K562 (cell line): Measurements from ENCODE around the gene CPED1. TPM values are rescaled to one million over a fixed set of nuclear protein-coding genes. Genes with fewer than 3 reads are reported as not detected.

Source experiments
- ATAC-seq: fragments of 200-7000 bp; cut with Tn5 transposase; 3 replicates; pipeline ENCODE4 v1.9.1; 2020; ENCODE audit warnings: moderate library complexity
- BruUV-seq: library from RNA; stranded (reverse); fragments of 400-500 nt; replicated peaks from 2 replicates; lab custom pipeline; 2021; lab: Mats Ljungman, UMichigan
- CTCF ChIA-PET: fragments of 300-600 bp; formaldehyde crosslinking; extraction: SDS; loops from one replicate; lab custom pipeline; 2021; ENCODE audit warnings: low intra/inter-chr PET ratio; lab: Yijun Ruan, JAX
- POLR2A ChIA-PET: fragments of 300-600, 350-650 bp; sonication (Branson Sonifier 250); formaldehyde crosslinking; extraction: SDS; loops from one replicate; lab custom pipeline; 2021; ENCODE audit warnings: antibody characterized with exemption, inconsistent platforms; lab: Yijun Ruan, JAX
- DNase-seq, 4 experiments: peaks; one replicate each; pipeline versions ENCODE4 v3.0.0 to v3.0.0-alpha.2; 2011 to 2018; ENCODE audit warnings: low spot score in 3 of 4, mixed read lengths in 3 of 4; ENCODE audit errors: extremely low read depth in 1 of 4
- FAIRE-seq: peaks from 2 replicates; lab custom pipeline; 2011; peaks lifted over from hg19 to GRCh38; lab: Jason Lieb, UNC
- H2AFZ ChIP-seq: 2 replicates; pipeline ENCODE4 v1.6.0; 2011; ENCODE audit warnings: low read depth, low read length, control low read depth, inconsistent platforms
- H3K27ac ChIP-seq: fragments of 200-600 bp; 3 replicates; pipeline ENCODE4 v1.8.0; 2011; ENCODE audit warnings: low read depth, mild to moderate bottlenecking, control low read depth, inconsistent platforms, low read length, moderate library complexity, mixed read lengths; ENCODE audit errors: extremely low read depth
- H3K27me3 ChIP-seq, 2 experiments: fragments of 300-600 bp in 1 of 2; 2 replicates in 1 of 2; 3 replicates in 1 of 2; pipeline versions ENCODE4 v1.6.0 to v1.8.0; 2011; ENCODE audit warnings: inconsistent platforms in 2 of 2, low read length in 2 of 2, mild to moderate bottlenecking in 1 of 2, mixed read lengths in 1 of 2, moderate library complexity in 1 of 2; ENCODE audit not compliant: control insufficient read depth in 2 of 2, insufficient read depth in 2 of 2
- H3K36me3 ChIP-seq: fragments of 300-600 bp; 3 replicates; pipeline ENCODE4 v1.8.0; 2011; ENCODE audit warnings: mild to moderate bottlenecking, low read length, inconsistent platforms; ENCODE audit not compliant: control insufficient read depth, insufficient read depth
- H3K4me1 ChIP-seq, 2 experiments: fragments of 200-600 bp in 1 of 2; replicated peaks in 1 of 2; 2 replicates in 1 of 2; 3 replicates in 1 of 2; pipeline versions ENCODE4 v1.5.1 to v1.8.0; 2011; ENCODE audit warnings: inconsistent platforms in 2 of 2, low read length in 2 of 2, mild to moderate bottlenecking in 1 of 2, mixed read lengths in 1 of 2, moderate library complexity in 1 of 2; ENCODE audit not compliant: control insufficient read depth in 2 of 2, insufficient read depth in 2 of 2
- H3K4me2 ChIP-seq: 2 replicates; pipeline ENCODE4 v1.6.1; 2011; ENCODE audit warnings: low read length, control low read depth, inconsistent platforms, mixed read lengths; ENCODE audit not compliant: insufficient read depth
- H3K4me3 ChIP-seq: fragments of 200-600 bp; sonication (generic), shearing (Covaris generic); 2 replicates; pipeline ENCODE4 v1.5.1; 2016; ENCODE audit warnings: control low read depth, inconsistent platforms
- H3K79me2 ChIP-seq: fragments of 200-600 bp; 3 replicates; pipeline ENCODE4 v1.8.0; 2011; ENCODE audit warnings: low read length, inconsistent platforms; ENCODE audit not compliant: control insufficient read depth, insufficient read depth
- H3K9ac ChIP-seq, 2 experiments: 2 replicates each; pipeline versions ENCODE4 v1.6.0 to v1.6.1; 2011; ENCODE audit warnings: low read depth in 2 of 2, low read length in 2 of 2, control low read depth in 1 of 2, inconsistent platforms in 1 of 2, mild to moderate bottlenecking in 1 of 2, mixed read lengths in 1 of 2; ENCODE audit not compliant: insufficient read depth in 1 of 2
- H3K9me1 ChIP-seq: one replicate; pipeline ENCODE4 v1.6.0; 2011; ENCODE audit warnings: inconsistent platforms, mild to moderate bottlenecking, low read length, moderate library complexity; ENCODE audit not compliant: control insufficient read depth, insufficient read depth
- H3K9me3 ChIP-seq: replicated peaks from 2 replicates; pipeline ENCODE4 v1.5.1; 2011; ENCODE audit warnings: low read depth, low read length, inconsistent platforms; ENCODE audit not compliant: control insufficient read depth, insufficient read depth
- H4K20me1 ChIP-seq: replicated peaks from 2 replicates; pipeline ENCODE4 v1.6.1; 2011; ENCODE audit warnings: low read length, inconsistent platforms, mixed read lengths; ENCODE audit not compliant: control insufficient read depth, insufficient read depth
- BCL6 ChIP-seq: fragments of 250-450 bp; sonication (Bioruptor Pico); IDR thresholded peaks from 2 replicates; pipeline ENCODE4 v1.4.0; 2020
- ETV6 ChIP-seq, 3 experiments: fragments of 150-350 bp in 1 of 3; sonication (generic) in 1 of 3; formaldehyde crosslinking in 1 of 3; IDR thresholded peaks; 2 replicates each; pipeline versions ENCODE4 v1.6.1 to v1.8.0; 2014 to 2022; ENCODE audit warnings: borderline replicate concordance in 2 of 3, low read depth in 2 of 3, antibody characterized with exemption in 1 of 3, low read length in 1 of 3, mild to moderate bottlenecking in 1 of 3, missing genetic modification reagents in 1 of 3
- KLF16 ChIP-seq: IDR thresholded peaks from 2 replicates; pipeline ENCODE4 v1.6.1; 2016; ENCODE audit warnings: antibody characterized with exemption
- MYNN ChIP-seq, 2 experiments: sonication (generic); formaldehyde crosslinking in 1 of 2; IDR thresholded peaks; 2 replicates each; pipeline versions ENCODE4 v1.5.0 to v1.6.1; 2016 to 2020; ENCODE audit warnings: antibody characterized with exemption in 1 of 2, missing genetic modification reagents in 1 of 2
- NFATC3 ChIP-seq: fragments of 450-650 bp; IDR thresholded peaks from 2 replicates; pipeline ENCODE4 v1.6.1; 2017; ENCODE audit warnings: mild to moderate bottlenecking
- POLR2H ChIP-seq: IDR thresholded peaks from 2 replicates; pipeline ENCODE4 v1.6.1; 2016; ENCODE audit warnings: missing genetic modification characterization, low read depth, mild to moderate bottlenecking, control low read depth, missing compliant biosample characterization, moderate library complexity
- PRMT5 ChIP-seq: sonication (generic); formaldehyde crosslinking; IDR thresholded peaks from 2 replicates; pipeline ENCODE4 v1.5.0; 2020; ENCODE audit warnings: missing genetic modification reagents
- PTBP1 ChIP-seq: fragments of 200-400 bp; formaldehyde crosslinking; IDR thresholded peaks from 2 replicates; pipeline ENCODE4 v1.6.1; 2017; ENCODE audit warnings: low read depth, low read length
- U2AF1 ChIP-seq: fragments of 200-400 bp; formaldehyde crosslinking; optimal IDR thresholded peaks from 2 replicates; pipeline ENCODE3; 2017; ENCODE audit warnings: mild to moderate bottlenecking, low read depth, low read length, moderate library complexity
- ZBTB17 ChIP-seq: fragments of 450-650 bp; formaldehyde crosslinking; IDR thresholded peaks from 2 replicates; pipeline ENCODE4 v1.4.0; 2020; ENCODE audit warnings: mild to moderate bottlenecking
- ZNF143 ChIP-seq: sonication (generic); formaldehyde crosslinking; IDR thresholded peaks from 2 replicates; pipeline ENCODE4 v1.9.0; 2022; ENCODE audit warnings: mild to moderate bottlenecking, missing genetic modification reagents
- in situ Hi-C: fragments of 300-500 bp; cut with MboI; formaldehyde crosslinking; loops from 4 replicates; pipeline ENCODE4 v1.15.0; 2018; ENCODE audit warnings: inconsistent platforms, mixed read lengths
- intact Hi-C: fragments of 100-400 bp; cut with micrococcal nuclease; formaldehyde crosslinking; loops from 2 replicates; pipeline ENCODE4 v1.14.2; 2022
- polyA plus RNA-seq, 8 experiments: library from polyadenylated mRNA; depleted of rRNA in 4 of 8; stranded (reverse) in 5 of 8; unstranded in 3 of 8; fragments of >200 nt; fragmentation: Nextera tagmentation in 2 of 8; fragmentation: Illumina TruSeq in 1 of 8; extraction: Ambion mirVana in 2 of 8; extraction: Trizol in 1 of 8; gene quantifications; 2 replicates each; pipeline versions ENCODE4 v1.2.1 to v1.2.3, GENCODE V29; 2011 to 2014; ENCODE audit warnings: inconsistent platforms in 1 of 8, missing spikeins in 1 of 8
- total RNA-seq, 7 experiments: library from RNA; depleted of rRNA in 6 of 7; stranded (reverse); fragments of >200 nt in 6 of 7; fragmentation: Illumina TruSeq in 2 of 7; extraction: Trizol in 2 of 7; gene quantifications; 2 replicates each; pipeline versions ENCODE4 v1.2.1 to v1.2.3, GENCODE V29; 2011 to 2021; ENCODE audit warnings: low replicate concordance in 1 of 7
- TF ChIP-seq, protein P1 (sequence below): fragments of 250-450 bp; sonication (Bioruptor Pico); IDR thresholded peaks from 2 replicates; pipeline ENCODE4 v1.5.1; 2021; ENCODE audit warnings: mild to moderate bottlenecking
- TF ChIP-seq, protein P2 (sequence below): fragments of 250-450 bp; sonication (Bioruptor Pico); IDR thresholded peaks from 2 replicates; pipeline ENCODE4 v1.5.0; 2022; ENCODE audit warnings: mild to moderate bottlenecking
- TF ChIP-seq, protein P3 (sequence below): fragments of 450-650 bp; IDR thresholded peaks from 2 replicates; pipeline ENCODE4 v1.6.1; 2016; ENCODE audit warnings: mild to moderate bottlenecking
- TF ChIP-seq, protein P4 (sequence below): fragments of 450-650 bp; IDR thresholded peaks from 2 replicates; pipeline ENCODE4 v1.7.1; 2018; ENCODE audit warnings: mild to moderate bottlenecking, low read depth; ENCODE audit not compliant: partially characterized antibody

Gene CPED1
- total and polyA plus RNA-seq, 9 of the 15 experiments (the other 6 are each of a cell fraction or from before 2014, with no cell fraction given) = 195 to 393 (median 290) TPM

DNA sequence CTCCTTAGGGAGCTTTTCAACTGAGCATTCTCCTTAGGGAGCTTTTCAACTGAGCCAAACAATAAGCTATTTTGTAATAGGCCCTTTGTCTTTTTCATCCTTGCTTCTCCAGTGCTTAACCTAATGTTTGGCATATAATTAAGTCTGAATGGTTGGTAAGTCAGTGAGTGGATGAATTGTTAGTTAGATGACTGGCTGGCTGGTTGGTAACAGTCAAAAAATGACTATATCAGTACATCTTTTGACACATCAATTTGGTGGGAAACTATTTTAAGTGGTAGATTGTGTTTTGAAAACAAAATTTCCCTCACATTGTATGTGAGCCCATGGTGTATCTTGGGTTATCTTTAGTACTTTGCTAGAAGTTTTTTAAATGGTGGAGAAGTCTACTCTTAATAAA is 21.6 kb upstream of the CPED1 start:
- Histone ChIP-seq H4K20me1 (no peaks in the 10 kb centered on the region), H3K27me3 (no peaks in the 10 kb centered on the region), H3K79me2 (peaks cover 6% of the 10 kb centered on the region), H3K4me1 (no peaks in the 10 kb centered on the region), H3K4me3 (no peak overlapping the region), H3K9ac (no peak overlapping the region), H3K9me3 (no peaks in the 10 kb centered on the region), H3K9me1 (no peaks in the 10 kb centered on the region), H3K36me3 (peaks cover 78% of the 10 kb centered on the region), H3K27ac (no peak overlapping the region), H2AFZ (no peak overlapping the region), H3K4me2 (no peak overlapping the region)
- FAIRE-seq = no peak
- intact Hi-C loops (no loop called here), in situ Hi-C loops (no loop called here)
- ChIA-PET POLR2A (no interaction called here), CTCF (no interaction called here)
- ATAC-seq = no peak
- no peak for DNase-seq
- BruUV-seq = no TSS peak
- TF ChIP-seq, protein P1, sequence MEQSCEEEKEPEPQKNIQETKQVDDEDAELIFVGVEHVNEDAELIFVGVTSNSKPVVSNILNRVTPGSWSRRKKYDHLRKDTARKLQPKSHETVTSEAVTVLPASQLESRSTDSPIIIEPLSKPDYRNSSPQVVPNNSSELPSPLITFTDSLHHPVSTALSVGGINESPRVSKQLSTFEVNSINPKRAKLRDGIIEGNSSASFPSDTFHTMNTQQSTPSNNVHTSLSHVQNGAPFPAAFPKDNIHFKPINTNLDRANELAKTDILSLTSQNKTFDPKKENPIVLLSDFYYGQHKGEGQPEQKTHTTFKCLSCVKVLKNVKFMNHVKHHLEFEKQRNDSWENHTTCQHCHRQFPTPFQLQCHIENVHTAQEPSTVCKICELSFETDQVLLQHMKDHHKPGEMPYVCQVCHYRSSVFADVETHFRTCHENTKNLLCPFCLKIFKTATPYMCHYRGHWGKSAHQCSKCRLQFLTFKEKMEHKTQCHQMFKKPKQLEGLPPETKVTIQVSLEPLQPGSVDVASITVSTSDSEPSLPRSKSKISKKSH (CRISPR knock-in tag) = no peak
- TF ChIP-seq, protein P2, sequence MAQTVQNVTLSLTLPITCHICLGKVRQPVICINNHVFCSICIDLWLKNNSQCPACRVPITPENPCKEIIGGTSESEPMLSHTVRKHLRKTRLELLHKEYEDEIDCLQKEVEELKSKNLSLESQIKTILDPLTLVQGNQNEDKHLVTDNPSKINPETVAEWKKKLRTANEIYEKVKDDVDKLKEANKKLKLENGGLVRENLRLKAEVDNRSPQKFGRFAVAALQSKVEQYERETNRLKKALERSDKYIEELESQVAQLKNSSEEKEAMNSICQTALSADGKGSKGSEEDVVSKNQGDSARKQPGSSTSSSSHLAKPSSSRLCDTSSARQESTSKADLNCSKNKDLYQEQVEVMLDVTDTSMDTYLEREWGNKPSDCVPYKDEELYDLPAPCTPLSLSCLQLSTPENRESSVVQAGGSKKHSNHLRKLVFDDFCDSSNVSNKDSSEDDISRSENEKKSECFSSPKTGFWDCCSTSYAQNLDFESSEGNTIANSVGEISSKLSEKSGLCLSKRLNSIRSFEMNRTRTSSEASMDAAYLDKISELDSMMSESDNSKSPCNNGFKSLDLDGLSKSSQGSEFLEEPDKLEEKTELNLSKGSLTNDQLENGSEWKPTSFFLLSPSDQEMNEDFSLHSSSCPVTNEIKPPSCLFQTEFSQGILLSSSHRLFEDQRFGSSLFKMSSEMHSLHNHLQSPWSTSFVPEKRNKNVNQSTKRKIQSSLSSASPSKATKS (CRISPR knock-in tag) = no peak
- no peak for TF ChIP-seq PTBP1
- no peak for TF ChIP-seq MYNN (IDR thresholded peaks at IDR 0.05)
- TF ChIP-seq MYNN (CRISPR knock-in tag; IDR thresholded peaks at IDR 0.05) = no peak
- no peak for TF ChIP-seq ZBTB17 (CRISPR knock-in tag)
- TF ChIP-seq NFATC3 = no peak
- TF ChIP-seq ZNF143 (CRISPR knock-in tag) = no peak
- no peak for TF ChIP-seq POLR2H (tag)
- no peak for TF ChIP-seq KLF16
- no peak for TF ChIP-seq ETV6 (IDR thresholded peaks at IDR 0.05; ENCODE audit: borderline replicate concordance in 1 of 2, low read depth in 2 of 2, low read length in 1 of 2)
- no peak for TF ChIP-seq ETV6 (CRISPR knock-in tag; IDR thresholded peaks at IDR 0.05; ENCODE audit: borderline replicate concordance)
- no peak for TF ChIP-seq BCL6
- no peak for TF ChIP-seq PRMT5
- no peak for TF ChIP-seq U2AF1
- TF ChIP-seq, protein P3, sequence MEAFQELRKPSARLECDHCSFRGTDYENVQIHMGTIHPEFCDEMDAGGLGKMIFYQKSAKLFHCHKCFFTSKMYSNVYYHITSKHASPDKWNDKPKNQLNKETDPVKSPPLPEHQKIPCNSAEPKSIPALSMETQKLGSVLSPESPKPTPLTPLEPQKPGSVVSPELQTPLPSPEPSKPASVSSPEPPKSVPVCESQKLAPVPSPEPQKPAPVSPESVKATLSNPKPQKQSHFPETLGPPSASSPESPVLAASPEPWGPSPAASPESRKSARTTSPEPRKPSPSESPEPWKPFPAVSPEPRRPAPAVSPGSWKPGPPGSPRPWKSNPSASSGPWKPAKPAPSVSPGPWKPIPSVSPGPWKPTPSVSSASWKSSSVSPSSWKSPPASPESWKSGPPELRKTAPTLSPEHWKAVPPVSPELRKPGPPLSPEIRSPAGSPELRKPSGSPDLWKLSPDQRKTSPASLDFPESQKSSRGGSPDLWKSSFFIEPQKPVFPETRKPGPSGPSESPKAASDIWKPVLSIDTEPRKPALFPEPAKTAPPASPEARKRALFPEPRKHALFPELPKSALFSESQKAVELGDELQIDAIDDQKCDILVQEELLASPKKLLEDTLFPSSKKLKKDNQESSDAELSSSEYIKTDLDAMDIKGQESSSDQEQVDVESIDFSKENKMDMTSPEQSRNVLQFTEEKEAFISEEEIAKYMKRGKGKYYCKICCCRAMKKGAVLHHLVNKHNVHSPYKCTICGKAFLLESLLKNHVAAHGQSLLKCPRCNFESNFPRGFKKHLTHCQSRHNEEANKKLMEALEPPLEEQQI = no peak
- TF ChIP-seq, protein P4, sequence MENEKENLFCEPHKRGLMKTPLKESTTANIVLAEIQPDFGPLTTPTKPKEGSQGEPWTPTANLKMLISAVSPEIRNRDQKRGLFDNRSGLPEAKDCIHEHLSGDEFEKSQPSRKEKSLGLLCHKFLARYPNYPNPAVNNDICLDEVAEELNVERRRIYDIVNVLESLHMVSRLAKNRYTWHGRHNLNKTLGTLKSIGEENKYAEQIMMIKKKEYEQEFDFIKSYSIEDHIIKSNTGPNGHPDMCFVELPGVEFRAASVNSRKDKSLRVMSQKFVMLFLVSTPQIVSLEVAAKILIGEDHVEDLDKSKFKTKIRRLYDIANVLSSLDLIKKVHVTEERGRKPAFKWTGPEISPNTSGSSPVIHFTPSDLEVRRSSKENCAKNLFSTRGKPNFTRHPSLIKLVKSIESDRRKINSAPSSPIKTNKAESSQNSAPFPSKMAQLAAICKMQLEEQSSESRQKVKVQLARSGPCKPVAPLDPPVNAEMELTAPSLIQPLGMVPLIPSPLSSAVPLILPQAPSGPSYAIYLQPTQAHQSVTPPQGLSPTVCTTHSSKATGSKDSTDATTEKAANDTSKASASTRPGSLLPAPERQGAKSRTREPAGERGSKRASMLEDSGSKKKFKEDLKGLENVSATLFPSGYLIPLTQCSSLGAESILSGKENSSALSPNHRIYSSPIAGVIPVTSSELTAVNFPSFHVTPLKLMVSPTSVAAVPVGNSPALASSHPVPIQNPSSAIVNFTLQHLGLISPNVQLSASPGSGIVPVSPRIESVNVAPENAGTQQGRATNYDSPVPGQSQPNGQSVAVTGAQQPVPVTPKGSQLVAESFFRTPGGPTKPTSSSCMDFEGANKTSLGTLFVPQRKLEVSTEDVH = no peak
